Kidney capillary endothelial cell (primary cell): ENCODE data around the gene MSANTD4.
"Not testable (repeated sequence)": the region's sequence is repeated elsewhere in the genome, so short reads cannot be mapped to it uniquely, and the experiment has no call there.

Experiments used
- DNase-seq: peaks from one replicate; pipeline ENCODE4 v3.0.0-alpha.2; 2018; ENCODE audit warnings: low spot score

Gene MSANTD4

GRCh38 chr11:106012744-106013143, 9.3 kb downstream of the MSANTD4 start:
- DNase-seq, result peak; percentile 46

- no peak for DNase-seq
Measured at GRCh38 chr11:106011481-106011880, 10.6 kb downstream of the MSANTD4 start.

- not testable (repeated sequence) for DNase-seq
Measured at GRCh38 chr11:106003094-106003493, 18.9 kb downstream of the MSANTD4 start.

- DNase-seq, result no peak
Measured at GRCh38 chr11:106001304-106002012, 20.6 kb downstream of the MSANTD4 start.

GRCh38 chr11:105991888-105992287, 30.2 kb downstream of the MSANTD4 start:
- no peak for DNase-seq

- no peak for DNase-seq
Measured at GRCh38 chr11:105989124-105989523, 32.9 kb downstream of the MSANTD4 start.

GRCh38 chr11:105988197-105988596, 33.8 kb downstream of the MSANTD4 start:
- no peak for DNase-seq

- DNase-seq, result no peak
Measured at GRCh38 chr11:105986554-105986953, 35.5 kb downstream of the MSANTD4 start.

GRCh38 chr11:105979997-105980703, 41.9 kb downstream of the MSANTD4 start:
- no peak for DNase-seq

- peak; percentile 40 for DNase-seq
Measured at GRCh38 chr11:105975128-105975527, 46.9 kb downstream of the MSANTD4 start.

GRCh38 chr11:105969756-105970155, 52.3 kb downstream of the MSANTD4 start:
- DNase-seq, result no peak

- DNase-seq, result peak; percentile 7
Measured at GRCh38 chr11:105968021-105968697, 53.9 kb downstream of the MSANTD4 start.

GRCh38 chr11:105960252-105961245, 61.5 kb downstream of the MSANTD4 start:
- DNase-seq, result no peak
